ENCODE measurements around the gene PIM2. TPM values are rescaled to one million over a fixed set of nuclear protein-coding genes. Genes with fewer than 3 reads are reported as not detected.

PIM2 gene
- total and polyA plus RNA-seq, 9 of the 15 experiments (the other 6 are each of a cell fraction or from before 2014, with no cell fraction given): 67.6 to 191 (median 108) TPM

DNA sequence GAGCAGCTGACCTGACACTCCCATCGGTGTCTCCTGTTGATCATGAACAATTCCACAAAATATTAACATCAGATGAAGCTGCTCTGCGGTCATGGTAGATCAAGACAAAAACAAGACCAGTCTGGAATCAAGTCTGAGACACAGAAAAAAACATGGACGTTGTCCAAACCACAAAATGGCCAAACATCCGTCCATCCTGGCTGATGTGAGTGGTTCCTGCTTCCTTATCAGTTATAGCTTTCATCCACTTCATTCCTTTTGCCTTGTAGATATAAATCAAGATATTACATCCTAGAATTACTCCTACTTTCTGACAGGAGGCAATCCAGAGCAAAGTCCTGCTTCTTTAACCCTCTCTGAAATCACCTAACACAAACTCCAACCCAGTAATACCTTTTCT lies 54.6 kb downstream of the PIM2 start (continued):
- TF ChIP-seq MCM5 (IDR thresholded peaks at IDR 0.05; ENCODE audit: low read depth) (no peak), FOSL1 (tag; conservative IDR thresholded peaks at IDR 0.05) (peak; percentile 42; the same call in 1 of the 2 replicates), SMAD4 (CRISPR knock-in tag; conservative IDR thresholded peaks at IDR 0.05) (peak; percentile 82), SMARCE1 (IDR thresholded peaks at IDR 0.05) (peak; percentile 64; the same call in 1 of the 2 replicates), POU5F1 (IDR thresholded peaks at IDR 0.05; ENCODE audit: borderline replicate concordance, low read depth, low read length, partially characterized antibody) (no peak), HNRNPLL (IDR thresholded peaks at IDR 0.05; ENCODE audit: low read depth, low read length, poor library complexity, severe bottlenecking) (no peak), TEAD1 (CRISPR knock-in tag; IDR thresholded peaks at IDR 0.05) (peak in 1 of 2 experiments; percentile 65; a peak in 2 of 4 replicates), ZNF57 (CRISPR knock-in tag; IDR thresholded peaks at IDR 0.05) (no peak), NCOR1 (IDR thresholded peaks at IDR 0.05) (peak; percentile 44; the same call in 1 of the 2 replicates), HDAC3 (IDR thresholded peaks at IDR 0.05; ENCODE audit: borderline replicate concordance, partially characterized antibody) (peak; percentile 44), FOXM1 (IDR thresholded peaks at IDR 0.05; ENCODE audit: low read depth) (no peak), FOXM1 (CRISPR knock-in tag; IDR thresholded peaks at IDR 0.05; ENCODE audit: low read depth) (no peak), TCF7L2 (IDR thresholded peaks at IDR 0.05; ENCODE audit: low read depth, low read length) (no peak), ARID3A (IDR thresholded peaks at IDR 0.05; ENCODE audit: borderline replicate concordance, low read depth, low read length) (0 out of 2 replicates have a peak, but pooled peaks have one; percentile 58)
- TF ChIP-seq, protein P1, sequence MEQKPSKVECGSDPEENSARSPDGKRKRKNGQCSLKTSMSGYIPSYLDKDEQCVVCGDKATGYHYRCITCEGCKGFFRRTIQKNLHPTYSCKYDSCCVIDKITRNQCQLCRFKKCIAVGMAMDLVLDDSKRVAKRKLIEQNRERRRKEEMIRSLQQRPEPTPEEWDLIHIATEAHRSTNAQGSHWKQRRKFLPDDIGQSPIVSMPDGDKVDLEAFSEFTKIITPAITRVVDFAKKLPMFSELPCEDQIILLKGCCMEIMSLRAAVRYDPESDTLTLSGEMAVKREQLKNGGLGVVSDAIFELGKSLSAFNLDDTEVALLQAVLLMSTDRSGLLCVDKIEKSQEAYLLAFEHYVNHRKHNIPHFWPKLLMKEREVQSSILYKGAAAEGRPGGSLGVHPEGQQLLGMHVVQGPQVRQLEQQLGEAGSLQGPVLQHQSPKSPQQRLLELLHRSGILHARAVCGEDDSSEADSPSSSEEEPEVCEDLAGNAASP (IDR thresholded peaks at IDR 0.05): no peak
- TF ChIP-seq, protein P2, sequence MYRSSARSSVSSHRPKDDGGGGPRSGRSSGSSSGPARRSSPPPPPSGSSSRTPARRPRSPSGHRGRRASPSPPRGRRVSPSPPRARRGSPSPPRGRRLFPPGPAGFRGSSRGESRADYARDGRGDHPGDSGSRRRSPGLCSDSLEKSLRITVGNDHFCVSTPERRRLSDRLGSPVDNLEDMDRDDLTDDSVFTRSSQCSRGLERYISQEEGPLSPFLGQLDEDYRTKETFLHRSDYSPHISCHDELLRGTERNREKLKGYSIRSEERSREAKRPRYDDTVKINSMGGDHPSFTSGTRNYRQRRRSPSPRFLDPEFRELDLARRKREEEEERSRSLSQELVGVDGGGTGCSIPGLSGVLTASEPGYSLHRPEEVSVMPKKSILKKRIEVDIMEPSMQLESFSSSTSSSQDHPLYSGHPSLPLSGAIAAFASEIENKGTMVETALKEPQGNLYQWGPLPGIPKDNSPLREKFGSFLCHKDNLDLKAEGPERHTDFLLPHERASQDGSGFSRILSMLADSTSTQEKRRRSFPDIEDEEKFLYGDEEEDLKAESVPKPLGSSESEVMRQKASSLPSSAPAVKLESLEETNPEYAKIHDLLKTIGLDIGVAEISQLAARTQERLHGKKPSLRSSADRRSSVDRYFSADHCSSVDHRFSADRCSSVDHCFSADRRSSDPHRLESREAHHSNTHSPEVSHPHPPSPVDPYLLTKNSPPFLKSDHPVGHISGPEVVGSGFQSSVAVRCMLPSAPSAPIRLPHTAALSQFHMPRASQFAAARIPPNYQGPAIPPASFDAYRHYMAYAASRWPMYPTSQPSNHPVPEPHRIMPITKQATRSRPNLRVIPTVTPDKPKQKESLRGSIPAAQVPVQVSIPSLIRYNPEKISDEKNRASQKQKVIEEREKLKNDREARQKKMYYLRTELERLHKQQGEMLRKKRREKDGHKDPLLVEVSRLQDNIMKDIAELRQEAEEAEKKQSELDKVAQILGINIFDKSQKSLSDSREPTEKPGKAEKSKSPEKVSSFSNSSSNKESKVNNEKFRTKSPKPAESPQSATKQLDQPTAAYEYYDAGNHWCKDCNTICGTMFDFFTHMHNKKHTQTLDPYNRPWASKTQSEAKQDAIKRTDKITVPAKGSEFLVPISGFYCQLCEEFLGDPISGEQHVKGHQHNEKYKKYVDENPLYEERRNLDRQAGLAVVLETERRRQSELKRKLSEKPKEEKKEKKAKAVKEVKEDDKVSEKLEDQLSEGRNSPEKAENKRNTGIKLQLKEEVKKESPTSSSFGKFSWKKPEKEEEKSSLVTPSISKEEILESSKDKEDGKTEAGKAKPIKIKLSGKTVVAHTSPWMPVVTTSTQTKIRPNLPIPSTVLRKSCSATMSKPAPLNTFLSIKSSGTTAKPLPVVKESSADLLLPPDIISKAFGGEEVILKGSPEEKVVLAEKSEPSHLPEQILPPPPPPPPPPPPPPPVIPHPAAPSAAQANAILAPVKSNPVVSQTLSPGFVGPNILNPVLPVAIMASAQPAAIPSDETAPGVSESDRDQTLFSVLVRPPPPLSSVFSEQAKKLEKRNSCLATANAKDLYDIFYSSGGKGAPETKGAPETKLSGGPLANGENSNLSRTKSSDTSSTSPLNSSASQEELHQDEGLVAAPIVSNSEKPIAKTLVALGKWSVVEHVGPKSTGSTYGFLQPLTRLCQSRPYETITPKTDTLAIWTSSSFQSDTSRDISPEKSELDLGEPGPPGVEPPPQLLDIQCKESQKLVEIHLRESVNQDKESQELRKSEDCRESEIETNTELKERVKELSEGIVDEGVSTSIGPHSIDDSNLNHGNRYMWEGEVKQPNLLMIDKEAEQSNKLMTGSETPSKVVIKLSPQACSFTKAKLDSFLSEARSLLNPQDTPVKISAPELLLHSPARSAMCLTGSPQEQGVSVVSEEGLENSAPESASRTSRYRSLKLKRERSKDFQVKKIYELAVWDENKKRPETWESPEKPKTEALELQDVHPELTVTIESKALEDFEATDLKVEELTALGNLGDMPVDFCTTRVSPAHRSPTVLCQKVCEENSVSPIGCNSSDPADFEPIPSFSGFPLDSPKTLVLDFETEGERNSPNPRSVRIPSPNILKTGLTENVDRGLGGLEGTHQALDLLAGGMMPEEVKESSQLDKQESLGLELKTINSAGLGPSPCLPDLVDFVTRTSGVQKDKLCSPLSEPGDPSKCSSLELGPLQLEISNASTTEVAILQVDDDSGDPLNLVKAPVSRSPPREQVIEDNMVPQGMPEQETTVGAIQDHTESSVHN (IDR thresholded peaks at IDR 0.05; ENCODE audit: borderline replicate concordance in 1 of 2, low read depth in 1 of 2): 0 out of 4 replicates have a peak, but pooled peaks of 1 of the 2 experiments have one; percentile 60

Data from K562 (cell line).